HL-60/S4 treated with phorbol 12-myristate 13-acetate at 8.2 ng/mL for 4 days and 3 days (cell line): ENCODE data around the gene FBXO28.

Experiments used
- in situ Hi-C: fragments of 300-500 bp; cut with MboI; formaldehyde crosslinking; loops from 2 replicates; pipeline ENCODE4 v1.15.0; 2022; ENCODE audit warnings: low sequenced_read_pairs

The FBXO28 gene

GRCh38 chr1:224149709-224150108 lies 35.8 kb downstream of the FBXO28 start:
- in situ Hi-C loops, result no loop called here

GRCh38 chr1:224151117-224151516 lies 37.2 kb downstream of the FBXO28 start:
- in situ Hi-C loops, result no loop called here

- in situ Hi-C loops, result no loop called here
These were observed 43.4 kb downstream of the FBXO28 start for GRCh38 chr1:224157316-224157715.

- in situ Hi-C loops, result no loop called here
These were observed 45.6 kb downstream of the FBXO28 start for GRCh38 chr1:224159541-224159940.

GRCh38 chr1:224160171-224160682 lies 46.3 kb downstream of the FBXO28 start:
- in situ Hi-C loops, result no loop called here

GRCh38 chr1:224162768-224163167 lies 48.9 kb downstream of the FBXO28 start:
- in situ Hi-C loops, result no loop called here

GRCh38 chr1:224163311-224163710 lies 49.4 kb downstream of the FBXO28 start:
- in situ Hi-C loops, result no loop called here

- in situ Hi-C loops, result no loop called here
These were observed 55.0 kb downstream of the FBXO28 start for GRCh38 chr1:224168859-224169380.

GRCh38 chr1:224169718-224170270 lies 55.9 kb downstream of the FBXO28 start:
- in situ Hi-C loops, result no loop called here

- in situ Hi-C loops, result no loop called here
These were observed 56.4 kb downstream of the FBXO28 start for GRCh38 chr1:224170343-224170742.

GRCh38 chr1:224170748-224171478 lies 57.0 kb downstream of the FBXO28 start:
- in situ Hi-C loops, result no loop called here

GRCh38 chr1:224172229-224172628 lies 58.3 kb downstream of the FBXO28 start:
- in situ Hi-C loops, result no loop called here

GRCh38 chr1:224173523-224173922 lies 59.6 kb downstream of the FBXO28 start:
- in situ Hi-C loops, result no loop called here

- in situ Hi-C loops, result no loop called here
These were observed 61.7 kb downstream of the FBXO28 start for GRCh38 chr1:224175617-224176016.

GRCh38 chr1:224177356-224177999 lies 63.6 kb downstream of the FBXO28 start:
- in situ Hi-C loops, result no loop called here

GRCh38 chr1:224178894-224179293 lies 65.0 kb downstream of the FBXO28 start:
- in situ Hi-C loops, result no loop called here

- in situ Hi-C loops, result no loop called here
These were observed 67.0 kb downstream of the FBXO28 start for GRCh38 chr1:224180783-224181452.

- in situ Hi-C loops, result no loop called here
These were observed 67.5 kb downstream of the FBXO28 start for GRCh38 chr1:224181453-224181810.

GRCh38 chr1:224182057-224182865 lies 68.3 kb downstream of the FBXO28 start:
- in situ Hi-C loops, result no loop called here

GRCh38 chr1:224182866-224183590 lies 69.1 kb downstream of the FBXO28 start, which contains the start of gene DEGS1:
TSS of gene DEGS1 (plus strand) at chr1:224183240. CDS start at chr1:224183337, 97 bp downstream.
- in situ Hi-C loops, result no loop called here
